GM12801 (cell line): ENCODE measurements around the gene FRMD3.

ENCODE experiments used
- CTCF ChIP-seq: IDR thresholded peaks from one replicate; pipeline ENCODE4 v1.5.1; 2011; ENCODE audit warnings: control low read depth; ENCODE audit not compliant: insufficient read length; ENCODE audit errors: extremely low read depth

FRMD3 gene

DNA sequence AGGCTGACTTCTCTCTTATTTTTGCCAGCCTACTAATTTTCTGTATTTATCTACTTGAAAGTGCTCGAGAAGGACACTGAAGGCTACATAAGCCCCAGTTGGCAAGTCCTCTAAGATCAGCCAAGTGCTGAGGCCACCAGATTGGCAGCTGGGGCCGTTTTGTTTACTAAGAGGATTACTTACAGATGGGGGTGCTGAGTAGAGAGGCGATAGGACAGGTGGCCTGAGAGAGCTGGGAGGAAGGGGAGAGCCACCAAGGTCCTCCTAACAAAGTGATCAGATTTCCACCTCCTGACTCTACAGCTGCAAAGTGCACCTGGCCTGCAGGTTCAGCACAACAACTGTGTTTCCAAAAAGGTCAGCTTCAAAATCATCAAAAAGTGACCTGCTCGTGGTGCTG lies 32.9 kb downstream of the FRMD3 start:
- no peak for TF ChIP-seq CTCF

GRCh38 chr9:83503866-83504265 lies 34.3 kb downstream of the FRMD3 start:
- TF ChIP-seq CTCF, result no peak

DNA sequence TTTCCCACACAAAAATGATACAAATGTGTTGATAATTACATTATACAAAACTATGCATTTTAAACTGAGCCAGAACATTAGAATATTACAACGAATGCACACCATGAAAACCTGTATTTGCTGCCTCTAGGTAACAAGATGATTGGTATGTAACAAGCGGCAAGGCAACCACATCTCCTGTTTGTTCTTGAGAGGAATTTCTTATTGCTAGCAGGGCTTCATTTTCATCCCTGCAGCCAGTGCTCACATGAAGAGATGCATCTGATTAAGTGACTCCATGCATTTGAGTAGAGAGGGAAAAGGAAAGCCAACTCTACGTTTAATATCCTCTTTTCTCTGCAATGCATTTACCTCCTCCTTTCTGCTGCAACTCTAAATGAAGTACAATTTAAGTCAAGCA lies 36.6 kb downstream of the FRMD3 start:
- no peak for TF ChIP-seq CTCF

GRCh38 chr9:83497441-83497840 lies 40.8 kb downstream of the FRMD3 start:
- no peak for TF ChIP-seq CTCF

- TF ChIP-seq CTCF, result no peak
Observed at GRCh38 chr9:83491995-83492394, 46.2 kb downstream of the FRMD3 start.

- no peak for TF ChIP-seq CTCF
Observed at GRCh38 chr9:83491413-83491812, 46.8 kb downstream of the FRMD3 start.

DNA sequence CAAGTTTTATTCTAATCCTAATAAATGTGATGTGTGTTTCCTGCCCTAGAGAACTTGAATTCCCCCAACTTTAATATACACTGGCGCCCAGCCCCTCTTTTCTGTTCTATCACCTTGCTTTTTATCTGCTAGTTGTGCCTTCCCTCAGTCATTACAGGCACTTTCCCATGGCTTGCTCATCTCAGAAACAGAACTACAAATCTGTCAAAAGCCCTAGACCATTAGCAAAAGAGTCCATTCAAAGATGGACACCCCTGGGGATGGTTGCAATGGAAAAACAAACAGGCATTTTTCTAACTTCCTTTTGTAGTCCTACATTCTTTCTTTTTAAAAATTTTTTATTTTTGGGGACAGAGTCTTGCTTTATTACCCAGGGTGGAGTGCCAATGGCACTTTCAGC lies 48.2 kb downstream of the FRMD3 start:
- TF ChIP-seq CTCF, result no peak

DNA sequence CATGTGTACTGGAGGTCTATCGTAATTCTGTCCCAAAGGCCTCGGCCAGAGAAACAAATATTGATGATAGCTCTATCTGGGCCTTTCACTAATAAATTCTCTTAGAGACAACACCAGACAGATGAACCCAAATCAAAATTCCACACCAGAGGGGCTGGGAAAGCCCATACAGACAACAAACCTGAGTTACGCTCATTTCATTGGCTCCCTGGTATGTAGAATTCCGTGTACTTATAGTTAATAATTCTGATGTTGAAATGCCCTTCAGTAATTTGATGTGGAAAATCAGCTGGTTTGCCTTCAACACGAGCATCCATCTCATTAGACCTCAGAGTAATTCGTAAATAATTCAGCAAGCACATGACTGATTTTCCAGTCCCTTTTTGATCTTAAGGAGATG lies 53.2 kb downstream of the FRMD3 start:
- TF ChIP-seq CTCF, result no peak
